Transverse colon (tissue), 4 donors: ENCODE measurements around the gene CEP192.

Experiments
- CTCF ChIP-seq, 5 experiments: fragments of 200-600 bp in 3 of 5; fragments of 450-650 bp in 2 of 5; sonication (generic) in 3 of 5; IDR thresholded peaks; 1 replicate in 2 of 5; 2 replicates in 3 of 5; pipeline ENCODE4 v1.5.1; 2016 to 2017; ENCODE audit warnings: antibody characterized with exemption in 5 of 5, inconsistent platforms in 3 of 5, mild to moderate bottlenecking in 2 of 5, moderate library complexity in 1 of 5
- EP300 ChIP-seq: sonication (generic); formaldehyde crosslinking; IDR thresholded peaks from one replicate; pipeline ENCODE4 v1.6.1; 2017; ENCODE audit warnings: antibody characterized with exemption, low read depth
- POLR2A ChIP-seq: fragments of 450-650 bp; IDR thresholded peaks from one replicate; pipeline ENCODE4 v1.6.1; 2016; ENCODE audit warnings: antibody characterized with exemption, mild to moderate bottlenecking, moderate library complexity
- POLR2AphosphoS5 ChIP-seq, 3 donors: sonication (generic); formaldehyde crosslinking; IDR thresholded peaks; one replicate each; pipeline ENCODE4 v1.6.1; 2016; ENCODE audit warnings: antibody characterized with exemption in 3 of 3

DNA sequence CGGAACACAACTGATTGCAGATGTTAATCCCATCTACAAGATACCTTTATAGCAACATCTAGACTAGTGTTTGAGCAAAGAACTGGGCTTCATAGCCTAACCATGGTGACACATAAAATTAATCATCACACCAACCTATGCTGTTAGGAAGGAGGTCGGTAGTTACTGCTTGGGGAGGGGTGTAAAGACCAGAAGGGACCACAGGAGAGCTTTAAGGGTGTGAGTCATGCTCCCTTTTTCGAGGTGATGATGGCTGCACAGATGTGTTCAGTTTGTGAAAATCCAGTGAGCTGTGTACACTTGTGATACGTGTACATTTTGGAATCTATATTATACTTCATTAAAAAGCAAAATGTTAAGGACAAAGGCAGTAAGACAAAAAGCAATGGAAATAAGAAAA, 47.9 kb upstream of the CEP192 start:
- TF ChIP-seq POLR2AphosphoS5 (IDR thresholded peaks at IDR 0.05), result no peak
- no peak for TF ChIP-seq CTCF (IDR thresholded peaks at IDR 0.05)
- no peak for TF ChIP-seq POLR2A
- no peak for TF ChIP-seq EP300
